Measurements from ENCODE around the gene GAL3ST2.

- no peak for TF ChIP-seq EZH2 (optimal IDR thresholded peaks at IDR 0.05; ENCODE audit: low read depth, low read length)
- no peak for TF ChIP-seq EZH2phosphoT487 (IDR thresholded peaks at IDR 0.05; ENCODE audit: low read length)
Observed at GRCh38 chr2:241744028-241744754, 32.4 kb upstream of the GAL3ST2 start.
